Measurements from ENCODE around the gene RPP25. TPM values are rescaled to one million over a fixed set of nuclear protein-coding genes. Genes with fewer than 3 reads are reported as not detected.

The RPP25 gene
- total and polyA plus RNA-seq, 2 of the 13 experiments (the other 11 are each of a cell fraction or from before 2014, with no cell fraction given), result 0.05 to 0.11 TPM

DNA sequence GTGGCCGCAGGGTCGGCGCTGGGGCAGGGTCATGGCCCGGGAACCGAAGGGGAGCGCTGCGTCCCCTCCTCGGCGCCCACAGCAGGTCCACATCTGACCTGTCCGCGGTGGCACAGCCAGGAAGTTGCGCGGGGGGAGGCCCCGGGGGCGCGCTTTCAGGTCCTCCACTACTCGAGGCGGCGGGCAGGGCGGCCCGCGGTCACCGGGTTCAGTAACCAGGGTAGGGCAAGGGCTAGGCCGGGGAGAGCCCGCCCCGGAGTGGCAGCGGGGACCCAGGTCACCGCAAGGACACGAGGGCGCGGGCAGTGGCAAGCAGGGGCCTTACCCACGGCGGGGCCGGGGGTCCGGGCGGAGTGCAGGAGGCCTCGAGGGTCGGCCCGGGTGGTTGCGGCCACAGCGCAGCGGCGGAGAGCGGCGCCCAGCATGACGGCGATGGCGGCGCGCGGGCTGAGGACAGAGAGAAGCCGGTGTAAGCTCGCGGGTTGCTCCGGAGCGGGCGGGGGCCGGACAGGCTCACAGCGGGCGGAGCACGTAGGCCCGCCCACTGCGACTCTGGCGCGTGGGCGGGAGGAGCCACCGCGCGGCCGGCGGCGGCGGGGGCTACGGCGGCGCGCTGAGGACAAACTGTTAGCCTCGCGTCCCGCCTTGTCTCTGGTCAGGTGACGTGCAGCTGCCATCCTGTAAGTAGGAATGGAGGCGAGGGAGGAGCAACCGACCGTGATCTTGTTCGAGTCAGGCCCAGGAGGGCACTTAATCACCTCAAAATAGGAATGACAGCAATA, 18.8 kb downstream of the RPP25 start, which contains the start of gene COX5A (continued):
- TF ChIP-seq, protein P1, sequence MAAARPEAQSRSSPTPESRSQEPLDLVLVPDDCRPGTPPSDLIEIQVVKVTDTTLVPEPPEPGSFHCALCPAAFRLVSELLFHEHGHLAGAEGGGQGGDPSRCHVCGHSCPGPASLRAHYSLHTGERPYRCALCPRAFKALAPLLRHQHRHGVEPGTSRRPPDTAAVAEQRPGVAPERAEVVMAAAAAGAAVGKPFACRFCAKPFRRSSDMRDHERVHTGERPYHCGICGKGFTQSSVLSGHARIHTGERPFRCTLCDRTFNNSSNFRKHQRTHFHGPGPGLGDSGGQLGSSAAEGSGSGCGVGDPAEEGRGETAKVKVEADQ (CRISPR knock-in tag; IDR thresholded peaks at IDR 0.05; ENCODE audit: borderline replicate concordance), result 0 out of 2 replicates have a peak, but pooled peaks have one; percentile 36
- TF ChIP-seq XBP1 (CRISPR knock-in tag; IDR thresholded peaks at IDR 0.05), result no peak
- no peak for TF ChIP-seq ZNF75D (CRISPR knock-in tag; IDR thresholded peaks at IDR 0.05; ENCODE audit: borderline replicate concordance)
- TF ChIP-seq HCFC1 (IDR thresholded peaks at IDR 0.05; ENCODE audit: low read depth, low read length), result peak; percentile 34; the same call in 1 of the 2 replicates
- no peak for TF ChIP-seq ZKSCAN1 (IDR thresholded peaks at IDR 0.05; ENCODE audit: low read length)
- no peak for TF ChIP-seq ZFP1 (CRISPR knock-in tag; IDR thresholded peaks at IDR 0.05)
- TF ChIP-seq, protein P2, sequence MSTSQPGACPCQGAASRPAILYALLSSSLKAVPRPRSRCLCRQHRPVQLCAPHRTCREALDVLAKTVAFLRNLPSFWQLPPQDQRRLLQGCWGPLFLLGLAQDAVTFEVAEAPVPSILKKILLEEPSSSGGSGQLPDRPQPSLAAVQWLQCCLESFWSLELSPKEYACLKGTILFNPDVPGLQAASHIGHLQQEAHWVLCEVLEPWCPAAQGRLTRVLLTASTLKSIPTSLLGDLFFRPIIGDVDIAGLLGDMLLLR (CRISPR knock-in tag; IDR thresholded peaks at IDR 0.05), result no peak
- no peak; the same call in 1 of the 2 replicates for TF ChIP-seq DR1 (CRISPR knock-in tag; IDR thresholded peaks at IDR 0.05)
- peak; percentile 77; the same call in 1 of the 2 replicates for TF ChIP-seq ZNF556 (CRISPR knock-in tag; IDR thresholded peaks at IDR 0.05; ENCODE audit: borderline replicate concordance)
- peak; percentile 59 for TF ChIP-seq ZNF777 (CRISPR knock-in tag; IDR thresholded peaks at IDR 0.05)
- no peak for TF ChIP-seq SNAI1 (CRISPR knock-in tag; IDR thresholded peaks at IDR 0.05; ENCODE audit: borderline replicate concordance)
- TF ChIP-seq JUNB (CRISPR knock-in tag; IDR thresholded peaks at IDR 0.05; ENCODE audit: borderline replicate concordance), result no peak
- TF ChIP-seq, protein P3, sequence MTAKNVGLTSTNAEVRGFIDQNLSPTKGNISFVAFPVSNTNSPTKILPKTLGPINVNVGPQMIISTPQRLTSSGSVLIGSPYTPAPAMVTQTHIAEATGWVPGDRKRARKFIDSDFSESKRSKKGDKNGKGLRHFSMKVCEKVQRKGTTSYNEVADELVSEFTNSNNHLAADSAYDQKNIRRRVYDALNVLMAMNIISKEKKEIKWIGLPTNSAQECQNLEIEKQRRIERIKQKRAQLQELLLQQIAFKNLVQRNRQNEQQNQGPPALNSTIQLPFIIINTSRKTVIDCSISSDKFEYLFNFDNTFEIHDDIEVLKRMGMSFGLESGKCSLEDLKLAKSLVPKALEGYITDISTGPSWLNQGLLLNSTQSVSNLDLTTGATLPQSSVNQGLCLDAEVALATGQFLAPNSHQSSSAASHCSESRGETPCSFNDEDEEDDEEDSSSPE (CRISPR knock-in tag; IDR thresholded peaks at IDR 0.05), result no peak; the same call in none of the 2 replicates
- no peak for TF ChIP-seq SMAD9 (CRISPR knock-in tag; IDR thresholded peaks at IDR 0.05)
- TF ChIP-seq, protein P4, sequence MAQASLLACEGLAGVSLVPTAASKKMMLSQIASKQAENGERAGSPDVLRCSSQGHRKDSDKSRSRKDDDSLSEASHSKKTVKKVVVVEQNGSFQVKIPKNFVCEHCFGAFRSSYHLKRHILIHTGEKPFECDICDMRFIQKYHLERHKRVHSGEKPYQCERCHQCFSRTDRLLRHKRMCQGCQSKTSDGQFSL (CRISPR knock-in tag; IDR thresholded peaks at IDR 0.05), result no peak; the same call in 1 of the 2 replicates
- peak; percentile 87 for TF ChIP-seq ZNF543 (CRISPR knock-in tag; IDR thresholded peaks at IDR 0.05)
- TF ChIP-seq ZMYM4 (CRISPR knock-in tag; IDR thresholded peaks at IDR 0.05), result peak; percentile 82; the same call in 1 of the 2 replicates
- TF ChIP-seq JDP2 (CRISPR knock-in tag; IDR thresholded peaks at IDR 0.05; ENCODE audit: borderline replicate concordance), result no peak
- TF ChIP-seq JUND (CRISPR knock-in tag; IDR thresholded peaks at IDR 0.05), result peak; percentile 58; the same call in 1 of the 2 replicates
- TF ChIP-seq, protein P5, sequence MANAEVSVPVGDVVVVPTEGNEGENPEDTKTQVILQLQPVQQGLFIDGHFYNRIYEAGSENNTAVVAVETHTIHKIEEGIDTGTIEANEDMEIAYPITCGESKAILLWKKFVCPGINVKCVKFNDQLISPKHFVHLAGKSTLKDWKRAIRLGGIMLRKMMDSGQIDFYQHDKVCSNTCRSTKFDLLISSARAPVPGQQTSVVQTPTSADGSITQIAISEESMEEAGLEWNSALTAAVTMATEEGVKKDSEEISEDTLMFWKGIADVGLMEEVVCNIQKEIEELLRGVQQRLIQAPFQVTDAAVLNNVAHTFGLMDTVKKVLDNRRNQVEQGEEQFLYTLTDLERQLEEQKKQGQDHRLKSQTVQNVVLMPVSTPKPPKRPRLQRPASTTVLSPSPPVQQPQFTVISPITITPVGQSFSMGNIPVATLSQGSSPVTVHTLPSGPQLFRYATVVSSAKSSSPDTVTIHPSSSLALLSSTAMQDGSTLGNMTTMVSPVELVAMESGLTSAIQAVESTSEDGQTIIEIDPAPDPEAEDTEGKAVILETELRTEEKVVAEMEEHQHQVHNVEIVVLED (CRISPR knock-in tag; IDR thresholded peaks at IDR 0.05; ENCODE audit: borderline replicate concordance), result peak; percentile 82
- TF ChIP-seq IRX3 (CRISPR knock-in tag; IDR thresholded peaks at IDR 0.05; ENCODE audit: borderline replicate concordance, low read depth), result peak; percentile 91; the same call in 1 of the 2 replicates
- no peak for TF ChIP-seq NR2F6 (IDR thresholded peaks at IDR 0.05)
- peak; percentile 73; the same call in 1 of the 2 replicates for TF ChIP-seq NR2F6 (CRISPR knock-in tag; IDR thresholded peaks at IDR 0.05)
- TF ChIP-seq, protein P6, sequence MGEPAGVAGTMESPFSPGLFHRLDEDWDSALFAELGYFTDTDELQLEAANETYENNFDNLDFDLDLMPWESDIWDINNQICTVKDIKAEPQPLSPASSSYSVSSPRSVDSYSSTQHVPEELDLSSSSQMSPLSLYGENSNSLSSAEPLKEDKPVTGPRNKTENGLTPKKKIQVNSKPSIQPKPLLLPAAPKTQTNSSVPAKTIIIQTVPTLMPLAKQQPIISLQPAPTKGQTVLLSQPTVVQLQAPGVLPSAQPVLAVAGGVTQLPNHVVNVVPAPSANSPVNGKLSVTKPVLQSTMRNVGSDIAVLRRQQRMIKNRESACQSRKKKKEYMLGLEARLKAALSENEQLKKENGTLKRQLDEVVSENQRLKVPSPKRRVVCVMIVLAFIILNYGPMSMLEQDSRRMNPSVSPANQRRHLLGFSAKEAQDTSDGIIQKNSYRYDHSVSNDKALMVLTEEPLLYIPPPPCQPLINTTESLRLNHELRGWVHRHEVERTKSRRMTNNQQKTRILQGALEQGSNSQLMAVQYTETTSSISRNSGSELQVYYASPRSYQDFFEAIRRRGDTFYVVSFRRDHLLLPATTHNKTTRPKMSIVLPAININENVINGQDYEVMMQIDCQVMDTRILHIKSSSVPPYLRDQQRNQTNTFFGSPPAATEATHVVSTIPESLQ (CRISPR knock-in tag; conservative IDR thresholded peaks at IDR 0.05), result no peak

All from HepG2 (cell line).